BE2C (cell line): ENCODE results near the gene ATP10A.

Experiments
- DNase-seq: peaks from one replicate; pipeline ENCODE4 v3.0.0-alpha.2; 2020
- H3K27me3 ChIP-seq: fragments of 250-450 bp; sonication (Bioruptor Pico); 2 replicates; pipeline ENCODE4 v1.5.1; 2020; ENCODE audit warnings: mild to moderate bottlenecking
- H3K36me3 ChIP-seq: fragments of 250-450 bp; sonication (Bioruptor Pico); 2 replicates; pipeline ENCODE4 v1.5.1; 2020; ENCODE audit warnings: mild to moderate bottlenecking
- H3K4me1 ChIP-seq: fragments of 250-450 bp; sonication (Bioruptor Pico); 2 replicates; pipeline ENCODE4 v1.5.1; 2020
- H3K4me3 ChIP-seq: 2 replicates; pipeline ENCODE4 v1.5.1; 2011; ENCODE audit warnings: low read depth, low read length
- H3K9me3 ChIP-seq: fragments of 250-450 bp; sonication (Bioruptor Pico); 2 replicates; pipeline ENCODE4 v1.5.1; 2020
- TF ChIP-seq, protein P1 (sequence below): IDR thresholded peaks from 2 replicates; pipeline ENCODE4 v1.5.1; 2012; ENCODE audit warnings: mild to moderate bottlenecking, low read depth, low read length

The ATP10A gene

DNA sequence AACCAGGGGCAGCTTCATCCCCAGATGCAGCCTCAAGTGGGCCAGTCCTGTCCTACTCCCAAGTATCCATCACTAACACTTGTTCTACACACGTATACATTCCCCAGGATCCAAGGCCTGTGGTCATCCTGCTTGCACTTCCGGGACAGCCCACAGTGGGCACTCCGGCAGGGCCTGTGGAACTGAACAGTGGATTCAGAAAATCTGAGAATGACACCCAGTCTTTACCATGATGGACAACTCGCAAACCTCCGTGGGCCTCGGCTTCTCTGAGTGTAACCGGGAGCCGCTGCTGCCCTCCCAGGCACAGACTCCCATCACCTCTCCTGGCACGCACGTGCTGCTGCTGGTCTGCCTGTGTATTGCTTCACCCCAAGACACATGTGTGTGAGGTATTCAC, 59.6 kb downstream of the ATP10A start:
- H3K27me3 ChIP-seq: no peaks in the 10 kb centered on the region
- no peak for DNase-seq
- H3K9me3 ChIP-seq: no peaks in the 10 kb centered on the region
- no peak overlapping the region for H3K4me3 ChIP-seq
- H3K36me3 ChIP-seq: no peaks in the 10 kb centered on the region
- TF ChIP-seq, protein P1, sequence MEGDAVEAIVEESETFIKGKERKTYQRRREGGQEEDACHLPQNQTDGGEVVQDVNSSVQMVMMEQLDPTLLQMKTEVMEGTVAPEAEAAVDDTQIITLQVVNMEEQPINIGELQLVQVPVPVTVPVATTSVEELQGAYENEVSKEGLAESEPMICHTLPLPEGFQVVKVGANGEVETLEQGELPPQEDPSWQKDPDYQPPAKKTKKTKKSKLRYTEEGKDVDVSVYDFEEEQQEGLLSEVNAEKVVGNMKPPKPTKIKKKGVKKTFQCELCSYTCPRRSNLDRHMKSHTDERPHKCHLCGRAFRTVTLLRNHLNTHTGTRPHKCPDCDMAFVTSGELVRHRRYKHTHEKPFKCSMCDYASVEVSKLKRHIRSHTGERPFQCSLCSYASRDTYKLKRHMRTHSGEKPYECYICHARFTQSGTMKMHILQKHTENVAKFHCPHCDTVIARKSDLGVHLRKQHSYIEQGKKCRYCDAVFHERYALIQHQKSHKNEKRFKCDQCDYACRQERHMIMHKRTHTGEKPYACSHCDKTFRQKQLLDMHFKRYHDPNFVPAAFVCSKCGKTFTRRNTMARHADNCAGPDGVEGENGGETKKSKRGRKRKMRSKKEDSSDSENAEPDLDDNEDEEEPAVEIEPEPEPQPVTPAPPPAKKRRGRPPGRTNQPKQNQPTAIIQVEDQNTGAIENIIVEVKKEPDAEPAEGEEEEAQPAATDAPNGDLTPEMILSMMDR: no peak
- H3K4me1 ChIP-seq: no peaks in the 10 kb centered on the region

GRCh38 chr15:25803036-25803435, 60.1 kb downstream of the ATP10A start:
- H3K36me3 ChIP-seq: no peaks in the 10 kb centered on the region
- no peak for DNase-seq
- TF ChIP-seq, protein P1: no peak
- H3K4me3 ChIP-seq: no peak overlapping the region
- H3K27me3 ChIP-seq: no peaks in the 10 kb centered on the region
- no peaks in the 10 kb centered on the region for H3K9me3 ChIP-seq
- H3K4me1 ChIP-seq: no peaks in the 10 kb centered on the region

DNA sequence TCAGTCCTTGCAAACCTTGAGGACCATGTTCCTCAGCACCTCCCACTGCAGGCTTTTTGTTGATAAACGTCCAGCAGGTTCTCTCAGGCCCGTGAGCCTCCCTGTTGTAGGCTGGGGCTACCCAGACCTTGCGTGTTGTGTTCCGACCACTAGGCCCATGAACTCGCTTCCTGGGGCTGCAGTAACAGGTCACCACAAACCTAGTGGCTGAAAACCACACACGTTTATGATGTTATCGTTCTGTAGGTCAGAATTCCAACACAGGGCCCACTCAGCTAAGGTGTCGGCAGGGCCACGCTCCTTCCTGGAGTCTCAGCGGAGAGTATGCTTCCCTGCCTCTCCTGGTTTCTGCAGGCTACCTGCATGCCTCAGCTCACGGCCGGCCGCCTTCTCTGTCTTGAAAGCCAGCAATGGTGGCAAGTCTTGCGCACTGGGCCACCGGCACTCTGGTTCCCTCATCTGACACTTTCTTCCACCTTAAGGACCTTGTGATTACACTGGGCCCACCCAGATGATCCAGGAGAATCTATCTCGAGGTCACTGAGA, 60.8 kb downstream of the ATP10A start:
- Histone ChIP-seq H3K36me3 (no peaks in the 10 kb centered on the region), H3K4me3 (no peak overlapping the region), H3K27me3 (no peaks in the 10 kb centered on the region), H3K4me1 (no peaks in the 10 kb centered on the region), H3K9me3 (no peaks in the 10 kb centered on the region)
- TF ChIP-seq, protein P1: no peak
- DNase-seq: no peak

GRCh38 chr15:25801586-25802284, 61.4 kb downstream of the ATP10A start:
- Histone ChIP-seq H3K36me3 (no peaks in the 10 kb centered on the region), H3K27me3 (no peaks in the 10 kb centered on the region), H3K4me1 (no peaks in the 10 kb centered on the region), H3K4me3 (no peak overlapping the region), H3K9me3 (no peaks in the 10 kb centered on the region)
- DNase-seq: no peak
- TF ChIP-seq, protein P1: no peak

DNA sequence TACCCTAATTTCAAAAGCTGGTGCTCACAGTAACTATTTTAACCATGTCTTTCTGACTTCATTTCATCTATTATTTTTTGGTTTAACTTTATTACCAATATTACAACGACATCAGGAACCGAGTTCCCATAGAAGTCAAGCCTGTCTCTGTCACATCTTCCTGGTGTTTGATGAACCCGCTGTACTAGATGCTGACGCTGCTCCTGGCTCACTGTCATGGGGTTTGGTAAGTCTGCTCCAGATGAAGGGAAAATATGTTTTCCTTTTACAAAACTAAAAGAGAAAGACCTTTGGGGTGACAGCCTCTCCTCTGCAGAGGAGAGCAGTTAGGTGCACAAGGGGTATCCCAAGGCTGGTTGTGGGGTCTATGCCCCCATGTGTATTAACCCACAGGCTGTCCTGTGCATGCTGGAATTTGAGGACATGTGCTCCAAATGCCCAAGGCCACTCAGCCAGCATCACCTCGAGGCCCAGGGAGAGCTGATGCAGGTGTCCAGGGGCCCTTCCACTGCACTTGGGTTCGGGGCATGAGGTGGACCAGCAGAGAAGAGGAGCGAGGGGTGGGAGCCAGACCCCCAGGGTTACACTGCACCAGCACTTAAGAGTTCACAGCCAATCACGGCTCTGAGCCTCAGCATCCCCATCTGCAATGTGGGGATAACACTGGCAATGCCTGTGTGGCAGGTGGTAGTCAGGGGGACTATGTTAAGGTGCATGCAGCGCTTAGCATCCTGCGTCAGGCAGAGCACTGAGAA, 62.2 kb downstream of the ATP10A start:
- TF ChIP-seq, protein P1: no peak
- no peak for DNase-seq
- Histone ChIP-seq H3K27me3 (no peaks in the 10 kb centered on the region), H3K36me3 (no peaks in the 10 kb centered on the region), H3K9me3 (no peaks in the 10 kb centered on the region), H3K4me1 (no peaks in the 10 kb centered on the region), H3K4me3 (no peak overlapping the region)
